SK-N-SH treated with all-trans-retinoic acid at 6 μM for 48 hours (cell line): Measurements from ENCODE around the gene MKX.

ENCODE experiments used
- ATAC-seq: fragments of 200-7000 bp; cut with Tn5 transposase; 3 replicates; pipeline ENCODE4 v1.9.1; 2020; ENCODE audit warnings: mild to moderate bottlenecking, moderate library complexity
- BACH2 ChIP-seq: fragments of 250-450 bp; sonication (Bioruptor Pico); IDR thresholded peaks from 2 replicates; pipeline ENCODE4 v1.9.0; 2021; ENCODE audit warnings: mild to moderate bottlenecking, borderline replicate concordance
- CSDC2 ChIP-seq: fragments of 250-450 bp; sonication (Bioruptor Pico); IDR thresholded peaks from 2 replicates; pipeline ENCODE4 v1.5.0; 2020; ENCODE audit warnings: mild to moderate bottlenecking, moderate library complexity
- ESRRG ChIP-seq: fragments of 250-450 bp; sonication (Bioruptor Pico); IDR thresholded peaks from 2 replicates; pipeline ENCODE4 v1.6.1; 2021; ENCODE audit warnings: mild to moderate bottlenecking
- GLIS3 ChIP-seq: fragments of 250-450 bp; sonication (Bioruptor Pico); IDR thresholded peaks from 2 replicates; pipeline ENCODE4 v1.5.0; 2020; ENCODE audit warnings: mild to moderate bottlenecking, moderate library complexity
- ISL1 ChIP-seq: fragments of 250-450 bp; sonication (Bioruptor Pico); IDR thresholded peaks from 2 replicates; pipeline ENCODE4 v2.1.2; 2022; ENCODE audit warnings: mild to moderate bottlenecking, moderate library complexity
- OSR1 ChIP-seq: fragments of 250-450 bp; sonication (Bioruptor Pico); IDR thresholded peaks from 2 replicates; pipeline ENCODE4 v1.8.0; 2022; ENCODE audit warnings: moderate library complexity, mild to moderate bottlenecking, inconsistent platforms
- PPARA ChIP-seq: fragments of 250-450 bp; sonication (Bioruptor Pico); IDR thresholded peaks from 2 replicates; pipeline ENCODE4 v1.5.0; 2020; ENCODE audit warnings: mild to moderate bottlenecking, borderline replicate concordance
- RARB ChIP-seq: fragments of 250-450 bp; sonication (Bioruptor Pico); IDR thresholded peaks from 2 replicates; pipeline ENCODE4 v1.8.0; 2021; ENCODE audit warnings: mild to moderate bottlenecking, moderate library complexity
- SNAI2 ChIP-seq: fragments of 250-450 bp; sonication (Bioruptor Pico); IDR thresholded peaks from 2 replicates; pipeline ENCODE4 v1.5.0; 2020; ENCODE audit warnings: mild to moderate bottlenecking, moderate library complexity
- TCF4 ChIP-seq: fragments of 250-450 bp; sonication (Bioruptor Pico); IDR thresholded peaks from 2 replicates; pipeline ENCODE4 v1.8.0; 2021; ENCODE audit warnings: mild to moderate bottlenecking, moderate library complexity, borderline replicate concordance
- TOX ChIP-seq: fragments of 250-450 bp; sonication (Bioruptor Pico); IDR thresholded peaks from 2 replicates; pipeline ENCODE4 v1.8.0; 2021; ENCODE audit warnings: mild to moderate bottlenecking, moderate library complexity, borderline replicate concordance
- ZC3H10 ChIP-seq: fragments of 250-450 bp; sonication (Bioruptor Pico); IDR thresholded peaks from 2 replicates; pipeline ENCODE4 v1.5.1; 2021; ENCODE audit warnings: mild to moderate bottlenecking, moderate library complexity
- ZFP3 ChIP-seq: fragments of 250-450 bp; sonication (Bioruptor Pico); IDR thresholded peaks from 2 replicates; pipeline ENCODE4 v1.5.0; 2020; ENCODE audit warnings: mild to moderate bottlenecking, moderate library complexity
- ZFP30 ChIP-seq: fragments of 450-650 bp; formaldehyde crosslinking; IDR thresholded peaks from 2 replicates; pipeline ENCODE4 v1.5.0; 2022; ENCODE audit warnings: mild to moderate bottlenecking, moderate library complexity
- ZNF565 ChIP-seq: fragments of 450-650 bp; formaldehyde crosslinking; conservative IDR thresholded peaks from 2 replicates; pipeline ENCODE4 v1.5.0; 2020; ENCODE audit warnings: low read depth, mild to moderate bottlenecking, moderate library complexity
- ZNF70 ChIP-seq: fragments of 450-650 bp; formaldehyde crosslinking; IDR thresholded peaks from 2 replicates; pipeline ENCODE4 v1.5.0; 2020; ENCODE audit warnings: mild to moderate bottlenecking, moderate library complexity
- ZNF8 ChIP-seq: fragments of 450-650 bp; formaldehyde crosslinking; IDR thresholded peaks from 2 replicates; pipeline ENCODE4 v1.5.0; 2020; ENCODE audit warnings: mild to moderate bottlenecking, moderate library complexity
- TF ChIP-seq, protein P1 (sequence below): fragments of 250-450 bp; sonication (Bioruptor Pico); IDR thresholded peaks from 2 replicates; pipeline ENCODE4 v1.5.0; 2020; ENCODE audit warnings: mild to moderate bottlenecking, moderate library complexity
- TF ChIP-seq, protein P2 (sequence below): fragments of 250-450 bp; sonication (Bioruptor Pico); IDR thresholded peaks from 2 replicates; pipeline ENCODE4 v1.5.1; 2021; ENCODE audit warnings: mild to moderate bottlenecking, moderate library complexity
- TF ChIP-seq, protein P3 (sequence below): fragments of 250-450 bp; sonication (Bioruptor Pico); IDR thresholded peaks from 2 replicates; pipeline ENCODE4 v1.8.0; 2021; ENCODE audit warnings: low read depth, mild to moderate bottlenecking, moderate library complexity, borderline replicate concordance
- TF ChIP-seq, protein P4 (sequence below): fragments of 250-450 bp; sonication (Bioruptor Pico); IDR thresholded peaks from 2 replicates; pipeline ENCODE4 v1.8.0; 2020; ENCODE audit warnings: mild to moderate bottlenecking, moderate library complexity, borderline replicate concordance

MKX gene

DNA sequence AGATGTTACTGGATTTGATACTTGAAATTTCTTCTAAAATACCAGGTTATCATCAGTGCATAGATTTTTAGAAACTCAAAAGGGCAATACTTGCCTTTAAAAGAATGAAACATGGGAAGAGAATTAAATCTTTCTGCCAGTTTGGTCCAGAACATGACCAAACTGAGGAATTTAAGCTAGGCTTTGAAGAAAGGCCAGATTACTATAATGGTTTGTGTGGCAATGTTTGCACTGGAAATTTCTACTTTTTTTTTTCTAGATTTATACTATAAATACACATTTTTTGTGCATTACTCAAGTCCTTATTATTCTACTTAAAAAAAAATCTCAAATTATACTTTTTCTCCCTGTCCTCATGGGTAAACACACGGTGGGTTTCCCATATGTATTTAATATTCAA lies 9.2 kb downstream of the MKX start:
- no peak for TF ChIP-seq SNAI2 (CRISPR knock-in tag)
- TF ChIP-seq, all 23 proteins: peak for 0

DNA sequence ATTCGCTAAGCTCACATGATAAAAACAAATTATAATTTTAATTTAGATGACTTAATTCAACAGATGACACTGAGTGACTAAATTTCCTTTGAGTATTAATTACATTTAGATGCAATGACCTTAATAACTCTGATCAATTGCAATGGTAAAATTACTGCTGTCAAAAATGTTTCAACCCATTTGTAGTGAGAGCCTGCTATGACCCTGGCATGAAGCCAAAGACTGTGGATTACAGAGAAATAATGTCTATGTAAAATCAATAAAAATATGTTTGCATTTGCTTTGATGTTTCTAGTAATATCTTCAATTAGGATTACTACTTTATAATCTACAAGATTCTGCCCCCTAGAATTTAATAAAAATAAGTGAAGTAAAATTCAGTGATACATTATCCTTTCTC lies 15.6 kb downstream of the MKX start:
- no peak for ATAC-seq
- TF ChIP-seq ZNF8 (CRISPR knock-in tag) = no peak
- no peak for TF ChIP-seq CSDC2 (CRISPR knock-in tag)
- TF ChIP-seq, protein P1, sequence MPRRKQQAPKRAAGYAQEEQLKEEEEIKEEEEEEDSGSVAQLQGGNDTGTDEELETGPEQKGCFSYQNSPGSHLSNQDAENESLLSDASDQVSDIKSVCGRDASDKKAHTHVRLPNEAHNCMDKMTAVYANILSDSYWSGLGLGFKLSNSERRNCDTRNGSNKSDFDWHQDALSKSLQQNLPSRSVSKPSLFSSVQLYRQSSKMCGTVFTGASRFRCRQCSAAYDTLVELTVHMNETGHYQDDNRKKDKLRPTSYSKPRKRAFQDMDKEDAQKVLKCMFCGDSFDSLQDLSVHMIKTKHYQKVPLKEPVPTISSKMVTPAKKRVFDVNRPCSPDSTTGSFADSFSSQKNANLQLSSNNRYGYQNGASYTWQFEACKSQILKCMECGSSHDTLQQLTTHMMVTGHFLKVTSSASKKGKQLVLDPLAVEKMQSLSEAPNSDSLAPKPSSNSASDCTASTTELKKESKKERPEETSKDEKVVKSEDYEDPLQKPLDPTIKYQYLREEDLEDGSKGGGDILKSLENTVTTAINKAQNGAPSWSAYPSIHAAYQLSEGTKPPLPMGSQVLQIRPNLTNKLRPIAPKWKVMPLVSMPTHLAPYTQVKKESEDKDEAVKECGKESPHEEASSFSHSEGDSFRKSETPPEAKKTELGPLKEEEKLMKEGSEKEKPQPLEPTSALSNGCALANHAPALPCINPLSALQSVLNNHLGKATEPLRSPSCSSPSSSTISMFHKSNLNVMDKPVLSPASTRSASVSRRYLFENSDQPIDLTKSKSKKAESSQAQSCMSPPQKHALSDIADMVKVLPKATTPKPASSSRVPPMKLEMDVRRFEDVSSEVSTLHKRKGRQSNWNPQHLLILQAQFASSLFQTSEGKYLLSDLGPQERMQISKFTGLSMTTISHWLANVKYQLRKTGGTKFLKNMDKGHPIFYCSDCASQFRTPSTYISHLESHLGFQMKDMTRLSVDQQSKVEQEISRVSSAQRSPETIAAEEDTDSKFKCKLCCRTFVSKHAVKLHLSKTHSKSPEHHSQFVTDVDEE (CRISPR knock-in tag) = no peak
- TF ChIP-seq ZFP3 (CRISPR knock-in tag) = no peak
- TF ChIP-seq ZNF565 (CRISPR knock-in tag) = no peak
- no peak for TF ChIP-seq ESRRG (CRISPR knock-in tag)
- no peak for TF ChIP-seq ZFP30 (CRISPR knock-in tag)
- TF ChIP-seq SNAI2 (CRISPR knock-in tag) = no peak
- no peak for TF ChIP-seq ISL1 (CRISPR knock-in tag)
- TF ChIP-seq TCF4 (CRISPR knock-in tag) = no peak
- TF ChIP-seq OSR1 (CRISPR knock-in tag) = no peak
- TF ChIP-seq, protein P2, sequence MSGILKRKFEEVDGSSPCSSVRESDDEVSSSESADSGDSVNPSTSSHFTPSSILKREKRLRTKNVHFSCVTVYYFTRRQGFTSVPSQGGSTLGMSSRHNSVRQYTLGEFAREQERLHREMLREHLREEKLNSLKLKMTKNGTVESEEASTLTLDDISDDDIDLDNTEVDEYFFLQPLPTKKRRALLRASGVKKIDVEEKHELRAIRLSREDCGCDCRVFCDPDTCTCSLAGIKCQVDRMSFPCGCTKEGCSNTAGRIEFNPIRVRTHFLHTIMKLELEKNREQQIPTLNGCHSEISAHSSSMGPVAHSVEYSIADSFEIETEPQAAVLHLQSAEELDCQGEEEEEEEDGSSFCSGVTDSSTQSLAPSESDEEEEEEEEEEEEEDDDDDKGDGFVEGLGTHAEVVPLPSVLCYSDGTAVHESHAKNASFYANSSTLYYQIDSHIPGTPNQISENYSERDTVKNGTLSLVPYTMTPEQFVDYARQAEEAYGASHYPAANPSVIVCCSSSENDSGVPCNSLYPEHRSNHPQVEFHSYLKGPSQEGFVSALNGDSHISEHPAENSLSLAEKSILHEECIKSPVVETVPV = no peak
- TF ChIP-seq RARB = no peak

More for the DNA sequence above, 9.2 kb downstream of the MKX start:
- ATAC-seq = no peak

DNA sequence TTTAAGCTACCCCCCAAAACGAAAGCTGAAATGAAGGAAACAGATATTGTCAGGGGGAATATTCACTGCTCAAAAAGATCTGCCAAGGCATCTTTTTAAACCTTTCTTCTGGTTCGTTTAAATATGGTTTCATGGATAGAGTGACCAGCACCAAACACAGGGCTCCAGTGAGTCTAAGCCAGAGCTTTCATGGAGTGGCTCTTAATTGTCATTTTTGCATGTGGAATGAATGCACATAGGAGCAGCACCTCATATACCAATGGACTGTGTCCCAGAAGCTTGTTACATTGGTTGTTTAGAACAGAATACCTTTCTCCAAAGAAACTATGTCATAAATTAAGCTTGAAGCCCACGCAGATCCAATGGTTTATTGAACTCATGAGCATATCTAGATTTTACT lies 17.3 kb downstream of the MKX start:
- no peak for TF ChIP-seq ZNF565 (CRISPR knock-in tag)
- TF ChIP-seq, protein P3, sequence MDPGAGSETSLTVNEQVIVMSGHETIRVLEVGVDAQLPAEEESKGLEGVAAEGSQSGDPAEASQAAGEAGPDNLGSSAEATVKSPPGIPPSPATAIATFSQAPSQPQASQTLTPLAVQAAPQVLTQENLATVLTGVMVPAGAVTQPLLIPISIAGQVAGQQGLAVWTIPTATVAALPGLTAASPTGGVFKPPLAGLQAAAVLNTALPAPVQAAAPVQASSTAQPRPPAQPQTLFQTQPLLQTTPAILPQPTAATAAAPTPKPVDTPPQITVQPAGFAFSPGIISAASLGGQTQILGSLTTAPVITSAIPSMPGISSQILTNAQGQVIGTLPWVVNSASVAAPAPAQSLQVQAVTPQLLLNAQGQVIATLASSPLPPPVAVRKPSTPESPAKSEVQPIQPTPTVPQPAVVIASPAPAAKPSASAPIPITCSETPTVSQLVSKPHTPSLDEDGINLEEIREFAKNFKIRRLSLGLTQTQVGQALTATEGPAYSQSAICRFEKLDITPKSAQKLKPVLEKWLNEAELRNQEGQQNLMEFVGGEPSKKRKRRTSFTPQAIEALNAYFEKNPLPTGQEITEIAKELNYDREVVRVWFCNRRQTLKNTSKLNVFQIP (CRISPR knock-in tag) = no peak
- no peak for TF ChIP-seq TCF4 (CRISPR knock-in tag)
- no peak for TF ChIP-seq OSR1 (CRISPR knock-in tag)
- TF ChIP-seq, protein P4, sequence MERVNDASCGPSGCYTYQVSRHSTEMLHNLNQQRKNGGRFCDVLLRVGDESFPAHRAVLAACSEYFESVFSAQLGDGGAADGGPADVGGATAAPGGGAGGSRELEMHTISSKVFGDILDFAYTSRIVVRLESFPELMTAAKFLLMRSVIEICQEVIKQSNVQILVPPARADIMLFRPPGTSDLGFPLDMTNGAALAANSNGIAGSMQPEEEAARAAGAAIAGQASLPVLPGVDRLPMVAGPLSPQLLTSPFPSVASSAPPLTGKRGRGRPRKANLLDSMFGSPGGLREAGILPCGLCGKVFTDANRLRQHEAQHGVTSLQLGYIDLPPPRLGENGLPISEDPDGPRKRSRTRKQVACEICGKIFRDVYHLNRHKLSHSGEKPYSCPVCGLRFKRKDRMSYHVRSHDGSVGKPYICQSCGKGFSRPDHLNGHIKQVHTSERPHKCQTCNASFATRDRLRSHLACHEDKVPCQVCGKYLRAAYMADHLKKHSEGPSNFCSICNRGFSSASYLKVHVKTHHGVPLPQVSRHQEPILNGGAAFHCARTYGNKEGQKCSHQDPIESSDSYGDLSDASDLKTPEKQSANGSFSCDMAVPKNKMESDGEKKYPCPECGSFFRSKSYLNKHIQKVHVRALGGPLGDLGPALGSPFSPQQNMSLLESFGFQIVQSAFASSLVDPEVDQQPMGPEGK (CRISPR knock-in tag) = no peak
- TF ChIP-seq ISL1 (CRISPR knock-in tag) = no peak
- no peak for TF ChIP-seq ZFP30 (CRISPR knock-in tag)
- no peak for TF ChIP-seq SNAI2 (CRISPR knock-in tag)
- ATAC-seq = no peak

DNA sequence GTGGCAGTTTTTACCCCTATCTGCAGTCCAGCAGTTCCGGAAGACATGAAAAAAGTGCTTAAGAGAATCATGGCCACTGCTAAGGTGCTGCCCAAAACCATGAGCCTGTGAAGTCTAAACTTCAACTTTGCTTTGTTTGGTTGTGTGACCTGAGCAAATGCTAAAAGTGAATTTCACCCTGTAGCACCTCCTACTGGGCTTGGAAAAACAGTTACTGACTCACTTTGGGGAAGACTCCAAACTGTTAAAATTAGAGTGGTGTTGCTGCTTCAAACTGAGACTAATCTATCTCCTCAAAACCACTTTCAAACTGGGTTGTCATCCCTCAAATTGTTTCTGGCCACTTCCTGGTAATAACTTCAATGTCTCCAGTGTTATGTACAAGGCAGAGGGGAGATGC lies 21.3 kb downstream of the MKX start:
- ATAC-seq = no peak
- TF ChIP-seq PPARA (no peak), TOX (CRISPR knock-in tag) (no peak), GLIS3 (CRISPR knock-in tag) (no peak), ZNF70 (CRISPR knock-in tag) (no peak), TCF4 (CRISPR knock-in tag) (no peak), ZC3H10 (CRISPR knock-in tag) (no peak), BACH2 (CRISPR knock-in tag) (no peak), CSDC2 (CRISPR knock-in tag) (no peak), ZNF8 (CRISPR knock-in tag) (no peak), ZFP30 (CRISPR knock-in tag) (no peak)
- TF ChIP-seq, protein P2 = no peak
- TF ChIP-seq, protein P4 (CRISPR knock-in tag) = no peak
- TF ChIP-seq, protein P3 (CRISPR knock-in tag) = no peak
